ENCODE data around the gene SOX5.

DNA sequence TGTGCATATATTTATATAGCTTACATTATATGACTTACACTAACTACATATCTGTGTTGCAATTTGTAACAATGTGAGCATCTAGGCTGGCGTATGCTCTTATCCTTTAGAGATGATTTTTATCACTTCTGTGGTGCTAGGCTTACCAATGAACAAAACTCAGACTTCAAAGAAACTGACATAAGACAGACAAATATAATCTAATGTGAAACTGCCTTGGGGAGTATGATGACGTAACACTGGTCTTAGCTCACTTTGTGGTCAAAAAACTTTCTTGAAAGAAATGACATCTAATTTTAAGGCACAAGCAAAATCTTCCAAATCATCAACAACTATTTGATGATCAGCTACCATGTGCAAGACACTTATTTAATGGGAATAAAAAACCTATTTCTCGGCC, 50.0 kb downstream of the SOX5 start:
- TF ChIP-seq, protein P1, sequence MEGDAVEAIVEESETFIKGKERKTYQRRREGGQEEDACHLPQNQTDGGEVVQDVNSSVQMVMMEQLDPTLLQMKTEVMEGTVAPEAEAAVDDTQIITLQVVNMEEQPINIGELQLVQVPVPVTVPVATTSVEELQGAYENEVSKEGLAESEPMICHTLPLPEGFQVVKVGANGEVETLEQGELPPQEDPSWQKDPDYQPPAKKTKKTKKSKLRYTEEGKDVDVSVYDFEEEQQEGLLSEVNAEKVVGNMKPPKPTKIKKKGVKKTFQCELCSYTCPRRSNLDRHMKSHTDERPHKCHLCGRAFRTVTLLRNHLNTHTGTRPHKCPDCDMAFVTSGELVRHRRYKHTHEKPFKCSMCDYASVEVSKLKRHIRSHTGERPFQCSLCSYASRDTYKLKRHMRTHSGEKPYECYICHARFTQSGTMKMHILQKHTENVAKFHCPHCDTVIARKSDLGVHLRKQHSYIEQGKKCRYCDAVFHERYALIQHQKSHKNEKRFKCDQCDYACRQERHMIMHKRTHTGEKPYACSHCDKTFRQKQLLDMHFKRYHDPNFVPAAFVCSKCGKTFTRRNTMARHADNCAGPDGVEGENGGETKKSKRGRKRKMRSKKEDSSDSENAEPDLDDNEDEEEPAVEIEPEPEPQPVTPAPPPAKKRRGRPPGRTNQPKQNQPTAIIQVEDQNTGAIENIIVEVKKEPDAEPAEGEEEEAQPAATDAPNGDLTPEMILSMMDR (IDR thresholded peaks at IDR 0.05; ENCODE audit: low read depth, low read length) = no peak
- TF ChIP-seq, protein P2, sequence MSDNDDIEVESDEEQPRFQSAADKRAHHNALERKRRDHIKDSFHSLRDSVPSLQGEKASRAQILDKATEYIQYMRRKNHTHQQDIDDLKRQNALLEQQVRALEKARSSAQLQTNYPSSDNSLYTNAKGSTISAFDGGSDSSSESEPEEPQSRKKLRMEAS (IDR thresholded peaks at IDR 0.05; ENCODE audit: low read depth, low read length) = no peak
- no peak for TF ChIP-seq POLR2A (IDR thresholded peaks at IDR 0.05; ENCODE audit: extremely low read depth, insufficient read length)

Measured in NB4 (cell line).